ENCODE data around the gene TANC2.
A peak's percentile ranks its signal among the peaks of the same experiment; 100 is the strongest.

Gene TANC2

DNA sequence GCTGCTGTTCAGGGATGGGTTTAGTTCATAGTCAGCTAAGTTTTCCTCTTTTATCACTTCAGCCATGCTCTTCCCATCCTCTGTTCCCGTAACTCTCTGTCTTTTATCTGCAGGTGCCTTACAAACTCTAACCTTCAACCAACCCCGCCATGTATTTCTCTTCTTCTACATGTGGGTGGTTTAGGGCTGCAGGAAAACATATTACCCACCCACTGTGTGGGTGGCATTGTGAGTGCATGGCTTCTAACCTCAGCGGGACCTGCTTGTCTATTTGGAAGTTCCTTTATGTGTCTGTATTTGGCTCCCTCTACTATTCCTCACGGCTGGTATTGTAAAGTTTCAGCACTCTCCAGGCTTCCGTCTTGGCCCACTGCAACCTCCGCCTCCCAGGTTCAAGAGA, 39.0 kb upstream of the TANC2 start:
- Histone ChIP-seq H3K36me3 (ENCODE audit: insufficient read depth, low read length) (no peaks in the 10 kb centered on the region), H3K4me3 (no peak overlapping the region), H3K9ac (ENCODE audit: insufficient read length) (no peak overlapping the region), H3K9me3 (ENCODE audit: low read depth, low read length) (no peaks in the 10 kb centered on the region), H3K27ac (no peak overlapping the region)
- no peak for TF ChIP-seq EZH2 (IDR thresholded peaks at IDR 0.05)
- no peak for TF ChIP-seq POLR2AphosphoS5 (IDR thresholded peaks at IDR 0.05; ENCODE audit: borderline replicate concordance, low read depth, low read length)
- no peak for TF ChIP-seq FOXP2 (optimal IDR thresholded peaks at IDR 0.05; ENCODE audit: control extremely low read depth, extremely low read length, insufficient read depth)
- DNase-seq (ENCODE audit: low read depth, low spot score), result no peak

DNA sequence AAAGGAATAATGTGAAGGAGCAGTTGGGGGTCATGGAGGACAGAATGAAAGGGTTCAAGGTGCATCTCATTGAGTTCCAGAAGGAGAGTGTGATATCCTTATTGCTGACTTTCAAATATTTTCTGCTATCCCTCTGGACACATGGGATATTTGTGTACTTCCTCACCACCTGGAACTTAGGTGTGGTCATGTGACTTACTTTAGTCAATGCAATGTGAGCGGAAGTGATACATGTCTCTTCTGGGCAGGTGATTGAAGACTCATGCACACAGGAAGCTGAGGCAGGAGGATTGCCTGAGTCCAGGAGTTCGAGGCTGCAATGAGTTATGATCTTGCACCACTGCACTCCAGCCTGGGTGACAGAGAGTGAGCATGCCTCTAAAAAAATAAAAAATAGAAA, 36.7 kb upstream of the TANC2 start:
- no peaks in the 10 kb centered on the region for H3K36me3 ChIP-seq (ENCODE audit: insufficient read depth, low read length)
- no peak overlapping the region for H3K4me3 ChIP-seq
- H3K9ac ChIP-seq (ENCODE audit: insufficient read length), result no peak overlapping the region
- no peak overlapping the region for H3K27ac ChIP-seq
- no peak for DNase-seq (ENCODE audit: low read depth, low spot score)
- no peaks in the 10 kb centered on the region for H3K9me3 ChIP-seq (ENCODE audit: low read depth, low read length)
- TF ChIP-seq POLR2AphosphoS5 (IDR thresholded peaks at IDR 0.05; ENCODE audit: borderline replicate concordance, low read depth, low read length) (no peak), EZH2 (IDR thresholded peaks at IDR 0.05) (no peak), FOXP2 (optimal IDR thresholded peaks at IDR 0.05; ENCODE audit: control extremely low read depth, extremely low read length, insufficient read depth) (no peak)

DNA sequence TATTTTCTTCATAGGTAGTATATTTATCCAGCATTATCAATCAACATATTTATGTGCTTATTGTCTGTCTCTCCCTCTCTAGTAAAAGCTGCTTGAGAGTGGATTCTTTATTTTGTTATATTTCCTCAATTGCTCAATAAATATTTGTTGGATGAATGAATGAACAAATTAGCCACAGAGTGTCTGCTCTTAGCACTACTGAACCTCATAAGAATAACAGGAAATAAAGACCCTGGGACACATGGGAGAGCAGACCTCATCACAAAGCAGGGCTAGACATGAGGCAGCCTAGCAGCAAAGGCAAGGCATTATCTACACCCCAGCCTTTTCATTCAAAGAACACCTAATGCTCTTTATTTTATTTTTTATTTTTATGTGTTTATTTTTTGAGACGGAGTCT, 34.9 kb upstream of the TANC2 start:
- H3K27ac ChIP-seq, result no peak overlapping the region
- H3K4me3 ChIP-seq, result no peak overlapping the region
- H3K9ac ChIP-seq (ENCODE audit: insufficient read length), result no peak overlapping the region
- TF ChIP-seq FOXP2 (optimal IDR thresholded peaks at IDR 0.05; ENCODE audit: control extremely low read depth, extremely low read length, insufficient read depth) (no peak), POLR2AphosphoS5 (IDR thresholded peaks at IDR 0.05; ENCODE audit: borderline replicate concordance, low read depth, low read length) (no peak), EZH2 (IDR thresholded peaks at IDR 0.05) (no peak)
- DNase-seq (ENCODE audit: low read depth, low spot score), result no peak
- no peaks in the 10 kb centered on the region for H3K36me3 ChIP-seq (ENCODE audit: insufficient read depth, low read length)
- H3K9me3 ChIP-seq (ENCODE audit: low read depth, low read length), result no peaks in the 10 kb centered on the region

DNA sequence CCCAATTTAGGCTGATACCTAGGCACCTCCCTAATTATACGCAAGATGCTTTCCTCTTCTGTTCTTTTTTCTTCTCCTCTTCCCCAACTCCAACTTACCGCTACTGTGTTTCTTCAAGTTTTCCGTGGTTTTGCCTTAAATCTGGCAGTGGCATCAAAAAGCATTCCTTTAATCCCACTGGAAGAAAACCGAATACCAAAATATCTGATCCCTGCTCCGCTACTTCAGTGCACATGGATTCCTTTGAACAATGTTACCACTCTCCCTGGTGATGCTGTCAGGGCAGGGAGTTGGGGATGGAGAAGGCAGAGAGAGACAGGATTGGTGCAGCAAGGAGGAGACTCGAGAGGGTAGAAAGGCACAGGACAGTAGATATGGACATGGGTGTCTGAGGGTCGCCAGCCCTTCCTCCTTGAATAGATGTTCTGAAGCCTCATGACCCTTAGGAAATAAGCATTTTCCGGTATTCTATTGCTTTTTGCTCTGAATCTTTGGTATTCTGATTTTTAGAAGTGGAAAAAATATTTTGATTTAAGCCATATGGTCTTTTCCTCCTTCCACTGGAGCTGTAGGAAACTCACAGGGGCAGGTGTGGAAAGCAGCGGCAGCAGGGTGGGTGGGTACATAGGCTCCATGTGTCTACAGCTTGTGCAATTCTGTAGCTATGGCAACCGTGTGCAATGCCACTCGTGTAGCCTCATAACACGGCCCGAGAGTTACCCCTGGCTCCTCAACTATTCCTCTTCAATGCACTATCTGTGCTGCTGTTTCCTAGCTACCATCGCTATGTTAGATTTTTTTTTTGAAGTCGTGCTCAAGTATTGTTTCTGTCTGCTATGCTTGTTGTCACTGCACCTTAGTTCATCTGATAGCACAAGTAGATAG, 32.3 kb upstream of the TANC2 start:
- Histone ChIP-seq H3K9ac (ENCODE audit: insufficient read length) (no peak overlapping the region), H3K27ac (no peak overlapping the region), H3K4me3 (no peak overlapping the region), H3K9me3 (ENCODE audit: low read depth, low read length) (no peaks in the 10 kb centered on the region), H3K36me3 (ENCODE audit: insufficient read depth, low read length) (no peaks in the 10 kb centered on the region)
- DNase-seq (ENCODE audit: low read depth, low spot score), result no peak
- TF ChIP-seq FOXP2 (optimal IDR thresholded peaks at IDR 0.05; ENCODE audit: control extremely low read depth, extremely low read length, insufficient read depth), result no peak
- TF ChIP-seq EZH2 (IDR thresholded peaks at IDR 0.05), result no peak
- no peak for TF ChIP-seq POLR2AphosphoS5 (IDR thresholded peaks at IDR 0.05; ENCODE audit: borderline replicate concordance, low read depth, low read length)

DNA sequence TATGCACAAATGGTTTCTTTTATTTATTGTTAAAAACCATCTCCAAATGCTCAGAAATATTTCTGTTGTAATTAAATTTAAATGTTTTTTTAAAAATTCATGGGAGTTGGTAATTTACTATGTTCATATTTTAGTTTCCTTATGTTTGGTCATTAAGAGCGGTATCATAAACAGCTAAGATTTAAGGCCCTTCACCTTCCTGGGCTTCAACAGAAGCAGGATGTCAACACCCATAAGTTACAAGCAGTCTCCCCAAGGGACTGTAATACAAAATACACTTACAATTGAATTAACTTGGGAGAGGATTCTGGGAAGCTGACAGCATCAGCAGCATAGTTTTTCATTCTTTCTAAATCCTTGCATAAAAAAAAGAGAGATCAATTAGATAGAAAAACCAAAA, 30.9 kb upstream of the TANC2 start:
- Histone ChIP-seq H3K4me3 (no peak overlapping the region), H3K9me3 (ENCODE audit: low read depth, low read length) (no peaks in the 10 kb centered on the region), H3K27ac (no peak overlapping the region), H3K36me3 (ENCODE audit: insufficient read depth, low read length) (no peaks in the 10 kb centered on the region), H3K9ac (ENCODE audit: insufficient read length) (no peak overlapping the region)
- DNase-seq (ENCODE audit: low read depth, low spot score), result no peak
- no peak for TF ChIP-seq POLR2AphosphoS5 (IDR thresholded peaks at IDR 0.05; ENCODE audit: borderline replicate concordance, low read depth, low read length)
- no peak for TF ChIP-seq FOXP2 (optimal IDR thresholded peaks at IDR 0.05; ENCODE audit: control extremely low read depth, extremely low read length, insufficient read depth)
- TF ChIP-seq EZH2 (IDR thresholded peaks at IDR 0.05), result no peak

DNA sequence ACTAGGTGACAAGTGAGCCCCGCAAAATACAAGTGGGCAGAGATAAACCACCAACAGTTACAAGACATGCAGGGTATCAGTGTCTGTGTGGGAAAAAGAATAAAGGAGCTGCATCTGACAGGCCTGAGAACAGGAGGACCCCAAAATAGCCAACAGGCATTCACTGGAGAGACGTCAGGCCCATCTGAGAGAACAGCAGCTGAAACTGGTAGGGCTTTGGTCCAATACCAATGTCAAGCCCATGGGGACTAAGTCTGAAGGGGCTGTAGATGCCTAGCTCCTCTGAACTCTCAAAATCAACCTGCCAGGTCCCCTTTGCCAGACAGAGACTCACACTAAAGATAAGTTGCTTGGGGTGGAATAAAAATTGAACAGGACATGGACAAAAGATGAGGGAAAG, 30.5 kb upstream of the TANC2 start:
- no peak for DNase-seq (ENCODE audit: low read depth, low spot score)
- TF ChIP-seq POLR2AphosphoS5 (IDR thresholded peaks at IDR 0.05; ENCODE audit: borderline replicate concordance, low read depth, low read length) (no peak), FOXP2 (optimal IDR thresholded peaks at IDR 0.05; ENCODE audit: control extremely low read depth, extremely low read length, insufficient read depth) (no peak), EZH2 (IDR thresholded peaks at IDR 0.05) (no peak)
- Histone ChIP-seq H3K27ac (no peak overlapping the region), H3K36me3 (ENCODE audit: insufficient read depth, low read length) (no peaks in the 10 kb centered on the region), H3K9me3 (ENCODE audit: low read depth, low read length) (no peaks in the 10 kb centered on the region), H3K9ac (ENCODE audit: insufficient read length) (no peak overlapping the region), H3K4me3 (no peak overlapping the region)

DNA sequence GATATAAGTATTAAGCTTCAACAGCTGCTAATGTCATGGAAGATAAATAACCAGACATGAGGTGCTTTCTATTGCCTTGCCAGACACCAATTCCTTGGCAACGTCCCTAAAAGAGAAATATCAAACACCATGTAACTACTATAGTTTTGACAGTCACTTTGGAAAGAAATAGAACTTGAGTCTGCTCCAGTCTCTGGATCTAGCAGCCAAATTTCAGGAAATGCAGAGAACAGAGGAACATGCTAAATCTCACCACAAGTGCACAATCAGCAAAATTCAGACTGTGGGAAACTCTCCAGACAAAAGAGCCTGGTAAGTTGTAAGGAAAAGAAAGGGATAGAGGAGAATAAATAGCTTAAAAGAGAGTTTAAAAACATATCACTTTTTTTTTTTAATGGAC, 28.4 kb upstream of the TANC2 start:
- H3K36me3 ChIP-seq (ENCODE audit: insufficient read depth, low read length), result no peaks in the 10 kb centered on the region
- no peak overlapping the region for H3K9ac ChIP-seq (ENCODE audit: insufficient read length)
- no peak for TF ChIP-seq FOXP2 (optimal IDR thresholded peaks at IDR 0.05; ENCODE audit: control extremely low read depth, extremely low read length, insufficient read depth)
- no peak for TF ChIP-seq EZH2 (IDR thresholded peaks at IDR 0.05)
- no peak for TF ChIP-seq POLR2AphosphoS5 (IDR thresholded peaks at IDR 0.05; ENCODE audit: borderline replicate concordance, low read depth, low read length)
- H3K9me3 ChIP-seq (ENCODE audit: low read depth, low read length), result peaks cover 5% of the 10 kb centered on the region; the same call in 1 of the 2 replicates
- no peak overlapping the region for H3K27ac ChIP-seq
- DNase-seq (ENCODE audit: low read depth, low spot score), result peak; percentile 63
- H3K4me3 ChIP-seq, result no peak overlapping the region

DNA sequence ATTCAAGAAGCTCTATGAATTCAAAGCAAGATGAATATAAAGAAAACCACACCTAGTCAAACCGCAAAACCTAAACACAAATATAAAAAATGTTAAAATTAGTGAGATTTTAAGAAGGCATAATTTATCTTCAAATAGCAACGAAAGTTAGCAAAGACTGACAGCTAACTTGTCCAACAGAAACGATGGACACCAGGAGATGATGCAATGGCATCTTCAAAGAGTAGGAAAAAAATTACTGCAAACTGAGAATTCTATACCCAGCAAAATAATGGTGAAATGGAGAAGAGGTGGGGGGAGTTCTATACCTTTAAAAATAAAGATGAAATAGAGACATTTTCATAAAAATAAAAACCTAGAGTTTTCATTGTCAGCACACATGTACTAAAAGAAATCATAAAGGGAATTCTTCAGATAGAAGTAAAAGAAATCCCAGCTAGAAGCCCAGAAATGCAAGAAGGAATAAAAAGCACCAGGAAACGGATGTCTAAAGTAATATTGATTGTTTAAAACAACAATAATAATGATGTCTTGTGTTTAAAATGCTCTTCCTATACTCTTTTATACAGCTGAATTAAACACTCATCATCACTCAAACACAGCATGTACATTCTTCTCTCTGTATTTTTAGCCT, 24.6 kb upstream of the TANC2 start:
- Histone ChIP-seq H3K4me3 (no peak overlapping the region), H3K36me3 (ENCODE audit: insufficient read depth, low read length) (no peaks in the 10 kb centered on the region), H3K27ac (no peak overlapping the region), H3K9me3 (ENCODE audit: low read depth, low read length) (peaks cover 5% of the 10 kb centered on the region; the same call in 1 of the 2 replicates), H3K9ac (ENCODE audit: insufficient read length) (no peak overlapping the region)
- TF ChIP-seq EZH2 (IDR thresholded peaks at IDR 0.05), result no peak
- no peak for TF ChIP-seq FOXP2 (optimal IDR thresholded peaks at IDR 0.05; ENCODE audit: control extremely low read depth, extremely low read length, insufficient read depth)
- no peak for TF ChIP-seq POLR2AphosphoS5 (IDR thresholded peaks at IDR 0.05; ENCODE audit: borderline replicate concordance, low read depth, low read length)
- DNase-seq (ENCODE audit: low read depth, low spot score), result no peak
